GM23248 (cell line): ENCODE data around the gene DLX2. TPM values are rescaled to one million over a fixed set of nuclear protein-coding genes. Genes with fewer than 3 reads are reported as not detected.

ENCODE experiments used
- DNase-seq: peaks from one replicate; pipeline ENCODE4 v3.0.0-alpha.2; 2015
- H2AFZ ChIP-seq: fragments of 200-600 bp; sonication (generic); 2 replicates; pipeline ENCODE4 v1.6.1; 2016; ENCODE audit warnings: antibody characterized with exemption
- H3F3A ChIP-seq: fragments of 200-600 bp; sonication (generic); 2 replicates; pipeline ENCODE4 v1.6.1; 2016; ENCODE audit warnings: mild to moderate bottlenecking, antibody characterized with exemption, mixed run types; ENCODE audit not compliant: insufficient read depth
- H3K27ac ChIP-seq: fragments of 200-600 bp; sonication (generic); 2 replicates; pipeline ENCODE4 v1.5.1; 2016; ENCODE audit warnings: mild to moderate bottlenecking
- H3K27me3 ChIP-seq: fragments of 200-600 bp; sonication (generic); replicated peaks from 2 replicates; pipeline ENCODE4 v1.6.1; 2016; ENCODE audit warnings: mild to moderate bottlenecking; ENCODE audit not compliant: insufficient read depth
- H3K36me3 ChIP-seq: fragments of 200-600 bp; sonication (generic); 2 replicates; pipeline ENCODE4 v1.6.1; 2016; ENCODE audit warnings: low read depth, mild to moderate bottlenecking
- H3K4me1 ChIP-seq: fragments of 200-600 bp; sonication (generic); 2 replicates; pipeline ENCODE4 v1.6.1; 2016; ENCODE audit warnings: mild to moderate bottlenecking; ENCODE audit not compliant: insufficient read depth
- H3K4me2 ChIP-seq: fragments of 200-600 bp; sonication (generic); one replicate; pipeline ENCODE4 v1.6.1; 2016; ENCODE audit warnings: mild to moderate bottlenecking; ENCODE audit not compliant: unreplicated experiment
- H3K4me3 ChIP-seq: fragments of 200-600 bp; sonication (generic); 2 replicates; pipeline ENCODE4 v1.5.1; 2016; ENCODE audit warnings: mild to moderate bottlenecking
- H3K79me2 ChIP-seq: fragments of 200-600 bp; sonication (generic); 2 replicates; pipeline ENCODE4 v1.6.1; 2016; ENCODE audit warnings: mild to moderate bottlenecking; ENCODE audit not compliant: insufficient read depth
- H3K9ac ChIP-seq: fragments of 200-600 bp; sonication (generic); 2 replicates; pipeline ENCODE4 v1.6.1; 2016; ENCODE audit warnings: mild to moderate bottlenecking
- H3K9me2 ChIP-seq: fragments of 200-600 bp; sonication (generic); 2 replicates; pipeline ENCODE4 v1.6.1; 2016; ENCODE audit warnings: mixed run types, mild to moderate bottlenecking, moderate library complexity; ENCODE audit not compliant: insufficient read depth
- H3K9me3 ChIP-seq: fragments of 200-600 bp; sonication (generic); one replicate; pipeline ENCODE4 v1.6.1; 2017; ENCODE audit warnings: low read depth
- H4K20me1 ChIP-seq: fragments of 200-600 bp; sonication (generic); 2 replicates; pipeline ENCODE4 v1.6.0; 2016; ENCODE audit not compliant: insufficient read depth
- EZH2 ChIP-seq: fragments of 200-600 bp; sonication (generic); IDR thresholded peaks from 2 replicates; pipeline ENCODE4 v1.6.1; 2018; ENCODE audit warnings: antibody characterized with exemption, mild to moderate bottlenecking; ENCODE audit not compliant: insufficient read depth, poor library complexity, severe bottlenecking
- EZH2phosphoT487 ChIP-seq: fragments of 200-600 bp; sonication (generic); IDR thresholded peaks from 2 replicates; pipeline ENCODE4 v1.6.1; 2018; ENCODE audit warnings: antibody characterized with exemption, moderate library complexity, mild to moderate bottlenecking, low read depth; ENCODE audit not compliant: insufficient read depth
- WGBS, 2 experiments: methylation state at CpG; one replicate each; pipeline ENCODE4 v1.1.6; 2015 to 2017; ENCODE audit warnings: low lambda C conversion rate in 2 of 2, low coverage in 1 of 2; ENCODE audit errors: missing lambda C conversion rate in 2 of 2; 5-methylcytosine and 5-hydroxymethylcytosine counted together
- in situ Hi-C: fragments of 300-500 bp; cut with MboI; formaldehyde crosslinking; loops from 2 replicates; pipeline ENCODE4 v1.15.0; 2020
- polyA plus RNA-seq: library from polyadenylated mRNA; unstranded; fragments of >200 nt; fragmentation: Nextera tagmentation; extraction: Ambion mirVana; gene quantifications from 2 replicates; pipeline ENCODE4 v1.2.1, GENCODE V29; 2016
- total RNA-seq: library from RNA; depleted of rRNA; stranded (reverse); fragments of >200 nt; shearing (Covaris generic); gene quantifications from 2 replicates; pipeline ENCODE4 v1.2.3, GENCODE V29; 2014

DLX2 gene
- total and polyA plus RNA-seq, 2 experiments from 2014 or later, result 2.8 to 6.0 TPM

DNA sequence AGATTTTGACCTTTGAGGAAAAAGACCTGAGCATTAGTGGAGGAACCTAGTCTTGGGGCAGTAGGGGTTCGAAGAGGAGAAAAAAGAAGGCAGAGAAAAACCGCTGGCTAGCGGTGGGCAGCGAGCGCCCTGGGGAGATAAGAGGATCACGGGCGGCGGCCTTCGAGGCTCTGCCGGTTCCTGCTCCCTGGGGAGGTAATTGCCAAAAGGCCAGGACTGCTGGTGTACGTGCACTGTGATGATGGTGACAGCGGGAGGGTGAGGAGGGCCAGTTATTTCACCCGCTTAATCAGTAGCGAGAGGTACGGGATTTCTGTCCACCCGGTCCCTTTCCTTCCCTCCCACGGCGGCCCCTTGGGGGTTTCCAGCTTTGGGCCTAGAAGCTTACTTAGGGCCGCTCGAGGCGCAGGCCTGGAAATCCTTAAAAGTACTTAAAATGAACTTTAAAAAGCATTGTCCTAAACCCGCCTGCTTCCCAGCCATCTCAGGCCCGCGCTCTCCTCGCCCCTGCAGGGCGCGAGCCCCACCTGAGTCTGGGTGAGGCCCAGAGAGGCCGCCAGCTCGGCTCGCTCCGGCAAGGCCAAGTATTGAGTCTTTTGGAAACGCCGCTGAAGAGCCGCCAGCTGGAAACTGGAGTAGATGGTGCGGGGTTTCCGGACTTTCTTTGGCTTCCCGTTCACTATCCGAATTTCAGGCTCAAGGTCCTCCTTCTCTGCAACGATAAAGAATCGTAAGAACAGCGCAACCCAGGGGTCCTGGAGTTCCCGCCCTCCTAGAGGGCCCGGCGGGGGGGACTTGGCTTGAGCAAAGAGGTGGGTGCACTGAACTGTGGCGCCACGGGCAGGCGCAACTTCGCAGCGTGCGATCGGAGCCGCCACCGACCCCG lies 1.5 kb downstream of the DLX2 start:
- H3K4me3 ChIP-seq, result peak overlapping the region; percentile 83
- 8% methylated on average over 54 of the region's 54 CpGs for WGBS, 2 experiments
- no peaks in the 10 kb centered on the region for H4K20me1 ChIP-seq
- peaks cover 28% of the 10 kb centered on the region for H3F3A ChIP-seq
- H3K27me3 ChIP-seq, result no peaks in the 10 kb centered on the region
- H3K9ac ChIP-seq, result peak overlapping the region; percentile 98
- H2AFZ ChIP-seq, result peak overlapping the region; percentile 70
- peaks cover 24% of the 10 kb centered on the region for H3K79me2 ChIP-seq
- H3K4me1 ChIP-seq, result peaks cover 32% of the 10 kb centered on the region
- in situ Hi-C loops, result loop anchor here (10.0 kb wide), 1 partner anchor 286 kb away; no protein-coding TSS in a partner anchor
- H3K9me3 ChIP-seq, result no peaks in the 10 kb centered on the region
- H3K9me2 ChIP-seq, result no peaks in the 10 kb centered on the region
- H3K36me3 ChIP-seq, result no peaks in the 10 kb centered on the region
- DNase-seq, result peak; percentile 70
- TF ChIP-seq EZH2phosphoT487 (no peak), EZH2 (no peak)
- peak overlapping the region; percentile 98 for H3K27ac ChIP-seq
- peak overlapping the region; percentile 99 for H3K4me2 ChIP-seq

DNA sequence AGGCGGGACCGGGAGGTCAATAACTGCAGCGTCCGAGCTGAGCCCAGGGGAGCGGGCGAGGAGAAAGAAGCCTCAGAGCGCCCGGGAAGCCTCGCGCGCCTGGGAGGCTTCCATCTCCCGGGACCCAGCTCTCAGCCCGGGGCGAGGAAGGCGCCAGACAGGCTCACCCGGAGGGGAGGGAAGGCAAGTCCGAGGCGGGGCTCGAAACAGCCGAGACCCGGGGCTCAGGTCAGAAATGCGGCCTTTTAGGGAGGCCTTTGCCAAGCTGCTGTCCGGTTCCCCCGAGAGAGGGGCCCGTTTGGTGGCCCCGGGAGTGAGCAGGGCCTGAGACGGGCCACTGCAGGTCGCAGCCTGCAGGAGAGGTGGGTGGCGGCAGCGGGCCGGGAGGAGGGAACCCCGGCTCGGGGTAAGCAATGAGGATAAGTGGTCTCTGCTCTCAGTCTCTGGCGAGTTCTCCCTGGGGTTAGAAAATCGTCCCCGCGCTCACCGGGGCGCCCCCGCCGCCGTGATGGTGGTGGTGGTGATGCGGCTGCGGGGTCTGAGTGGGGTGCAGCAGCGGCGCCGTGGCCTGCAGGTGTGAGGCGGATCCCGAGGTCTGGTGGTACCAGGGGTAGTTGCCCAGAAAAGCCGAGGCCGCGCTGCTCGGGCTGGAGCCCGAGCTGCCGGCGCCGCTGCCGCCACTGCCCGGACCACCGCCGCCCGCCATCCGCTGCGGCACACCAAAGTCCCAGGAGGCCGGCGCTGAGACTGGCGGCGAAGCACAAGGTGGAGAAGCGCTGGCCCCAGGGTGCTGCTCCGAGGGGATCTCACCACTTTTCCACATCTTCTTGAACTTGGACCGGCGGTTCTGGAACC lies 2.4 kb downstream of the DLX2 start:
- Histone ChIP-seq H3K4me3 (peak overlapping the region; percentile 83), H4K20me1 (no peaks in the 10 kb centered on the region), H2AFZ (peak overlapping the region; percentile 70), H3K4me2 (peak overlapping the region; percentile 99), H3F3A (peaks cover 33% of the 10 kb centered on the region), H3K79me2 (peaks cover 24% of the 10 kb centered on the region), H3K27me3 (no peaks in the 10 kb centered on the region), H3K27ac (peak overlapping the region; percentile 98), H3K4me1 (peaks cover 37% of the 10 kb centered on the region), H3K36me3 (no peaks in the 10 kb centered on the region), H3K9ac (peak overlapping the region; percentile 98), H3K9me3 (no peaks in the 10 kb centered on the region), H3K9me2 (no peaks in the 10 kb centered on the region)
- in situ Hi-C loops, result loop anchor here (10.0 kb wide), 1 partner anchor 286 kb away; no protein-coding TSS in a partner anchor
- WGBS, 2 experiments, result 7 to 8% methylated on average over 64 to 71 of the region's 72 CpGs
- TF ChIP-seq EZH2phosphoT487 (no peak), EZH2 (no peak)
- peak; percentile 68 for DNase-seq

DNA sequence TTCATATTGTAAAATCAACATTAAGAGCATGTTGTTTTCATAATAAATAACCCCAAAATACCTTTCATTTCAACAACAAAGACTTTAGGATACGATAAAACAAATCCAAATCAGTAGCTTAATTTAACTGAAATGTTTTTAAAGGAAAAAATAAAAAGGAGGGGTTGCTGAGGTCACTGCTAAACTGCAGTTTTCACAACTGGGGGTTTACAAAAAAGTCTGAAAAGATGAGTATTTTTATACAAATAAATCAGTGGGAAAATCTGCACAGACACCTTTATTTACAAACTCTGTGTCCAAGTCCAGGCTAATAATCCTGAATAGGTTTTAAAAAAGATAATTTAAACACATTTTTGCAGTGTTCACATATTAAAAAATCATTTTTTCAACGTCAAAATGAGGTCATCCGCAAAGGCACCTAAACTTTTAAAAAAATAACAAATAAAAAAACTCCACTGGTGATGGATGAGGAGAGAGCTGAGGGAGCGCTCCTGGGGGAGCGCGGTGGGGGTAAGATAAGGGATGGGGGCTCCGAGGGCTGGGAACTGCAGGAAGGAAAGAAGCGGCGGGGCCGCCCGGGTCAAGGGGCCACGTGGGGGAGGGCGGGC lies 3.1 kb downstream of the DLX2 start:
- Histone ChIP-seq H2AFZ (peak overlapping the region; percentile 44), H3K9ac (peak overlapping the region; percentile 98), H3K79me2 (peaks cover 24% of the 10 kb centered on the region), H3K4me2 (peak overlapping the region; percentile 99), H3K9me3 (no peaks in the 10 kb centered on the region), H3K36me3 (no peaks in the 10 kb centered on the region), H3K4me3 (peak overlapping the region; percentile 83), H3F3A (peaks cover 33% of the 10 kb centered on the region), H3K4me1 (peaks cover 37% of the 10 kb centered on the region), H4K20me1 (no peaks in the 10 kb centered on the region), H3K27ac (peak overlapping the region; percentile 98), H3K9me2 (no peaks in the 10 kb centered on the region), H3K27me3 (no peaks in the 10 kb centered on the region)
- TF ChIP-seq EZH2, result no peak
- TF ChIP-seq EZH2phosphoT487, result no peak
- in situ Hi-C loops, result loop anchor here (10.0 kb wide), 1 partner anchor 285 kb away; no protein-coding TSS in a partner anchor
- WGBS, 2 experiments, result 0 to 9% methylated on average over 7 to 13 of the region's 13 CpGs
- peak; percentile 40 for DNase-seq
